Activated T-helper 17 cell treated with anti-CD3 and anti-CD28 coated beads, Interleukin-2, amount 50 U/mL, for 72 hours (primary cell): Measurements from ENCODE around the gene NDUFA8. TPM values are rescaled to one million over a fixed set of nuclear protein-coding genes. Genes with fewer than 3 reads are reported as not detected.
A peak's percentile ranks its signal among the peaks of the same experiment; 100 is the strongest.
"Not testable (repeated sequence)": the region's sequence is repeated elsewhere in the genome, so short reads cannot be mapped to it uniquely, and the experiment has no call there.

Experiments used
- ATAC-seq: fragments of 150-1000 bp; cut with Tn5 transposase; replicated peaks from 2 replicates; pipeline ENCODE4 v1.10.0; 2021; ENCODE audit warnings: mild to moderate bottlenecking, moderate library complexity
- H3K27ac Mint-ChIP-seq: one replicate; pipeline ENCODE4 v1.8.0; 2022; ENCODE audit warnings: mixed read lengths
- H3K27me3 Mint-ChIP-seq: one replicate; pipeline ENCODE4 v1.8.0; 2022; ENCODE audit warnings: mixed read lengths
- H3K36me3 Mint-ChIP-seq: one replicate; pipeline ENCODE4 v1.8.0; 2022; ENCODE audit warnings: low read depth, mild to moderate bottlenecking, mixed read lengths
- H3K4me1 Mint-ChIP-seq: one replicate; pipeline ENCODE4 v1.8.0; 2022; ENCODE audit warnings: mixed read lengths
- H3K4me3 Mint-ChIP-seq: one replicate; pipeline ENCODE4 v1.8.0; 2022; ENCODE audit warnings: mild to moderate bottlenecking, mixed read lengths
- H3K9me3 Mint-ChIP-seq: one replicate; pipeline ENCODE4 v1.8.0; 2022; ENCODE audit warnings: mixed read lengths
- total RNA-seq, 2 donors: library from RNA; stranded (reverse); gene quantifications; one replicate each; pipeline ENCODE4 v1.2.3, GENCODE V29; 2022

Gene NDUFA8
- total RNA-seq, 2 donors from 2014 or later: 36.8 to 59.0 TPM

- Mint-ChIP-seq H3K36me3 (peaks cover 5% of the 10 kb centered on the region), H3K27ac (peak overlapping the region; percentile 37), H3K4me3 (peak overlapping the region; percentile 55), H3K4me1 (peaks cover 11% of the 10 kb centered on the region), H3K9me3 (no peaks in the 10 kb centered on the region), H3K27me3 (peaks cover 20% of the 10 kb centered on the region)
- peak; percentile 85 for ATAC-seq
Measured at GRCh38 chr9:122125158-122125508, 34.4 kb downstream of the NDUFA8 start.

DNA sequence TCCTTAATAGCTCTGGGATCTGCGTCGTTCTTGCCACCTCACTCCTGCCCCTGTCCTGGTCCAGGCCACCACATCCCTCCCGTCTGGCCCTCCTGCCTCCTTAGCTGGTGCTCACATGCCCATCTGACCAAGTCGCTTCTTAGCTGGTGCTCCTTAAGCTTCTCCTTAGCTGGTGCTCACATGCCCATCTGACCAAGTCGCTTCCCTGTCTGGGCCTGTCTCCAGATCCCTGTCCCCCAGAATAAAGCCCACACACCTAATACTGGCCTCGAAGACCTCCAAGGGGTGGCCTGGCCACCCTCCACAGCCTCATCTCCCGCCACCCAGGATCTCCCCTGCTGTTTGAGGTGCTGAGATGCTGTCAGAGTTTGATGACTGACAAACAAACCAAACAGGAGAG lies 35.1 kb downstream of the NDUFA8 start:
- no peak overlapping the region for H3K4me3 Mint-ChIP-seq
- no peaks in the 10 kb centered on the region for H3K9me3 Mint-ChIP-seq
- no peak for ATAC-seq
- H3K36me3 Mint-ChIP-seq: peaks cover 5% of the 10 kb centered on the region
- peaks cover 20% of the 10 kb centered on the region for H3K27me3 Mint-ChIP-seq
- peaks cover 11% of the 10 kb centered on the region for H3K4me1 Mint-ChIP-seq
- H3K27ac Mint-ChIP-seq: peak overlapping the region; percentile 37

GRCh38 chr9:122124048-122124447 lies 35.5 kb downstream of the NDUFA8 start:
- ATAC-seq: no peak
- Mint-ChIP-seq H3K4me3 (no peak overlapping the region), H3K27me3 (peaks cover 20% of the 10 kb centered on the region), H3K9me3 (no peaks in the 10 kb centered on the region), H3K36me3 (peaks cover 5% of the 10 kb centered on the region), H3K4me1 (peaks cover 11% of the 10 kb centered on the region), H3K27ac (peak overlapping the region; percentile 37)

DNA sequence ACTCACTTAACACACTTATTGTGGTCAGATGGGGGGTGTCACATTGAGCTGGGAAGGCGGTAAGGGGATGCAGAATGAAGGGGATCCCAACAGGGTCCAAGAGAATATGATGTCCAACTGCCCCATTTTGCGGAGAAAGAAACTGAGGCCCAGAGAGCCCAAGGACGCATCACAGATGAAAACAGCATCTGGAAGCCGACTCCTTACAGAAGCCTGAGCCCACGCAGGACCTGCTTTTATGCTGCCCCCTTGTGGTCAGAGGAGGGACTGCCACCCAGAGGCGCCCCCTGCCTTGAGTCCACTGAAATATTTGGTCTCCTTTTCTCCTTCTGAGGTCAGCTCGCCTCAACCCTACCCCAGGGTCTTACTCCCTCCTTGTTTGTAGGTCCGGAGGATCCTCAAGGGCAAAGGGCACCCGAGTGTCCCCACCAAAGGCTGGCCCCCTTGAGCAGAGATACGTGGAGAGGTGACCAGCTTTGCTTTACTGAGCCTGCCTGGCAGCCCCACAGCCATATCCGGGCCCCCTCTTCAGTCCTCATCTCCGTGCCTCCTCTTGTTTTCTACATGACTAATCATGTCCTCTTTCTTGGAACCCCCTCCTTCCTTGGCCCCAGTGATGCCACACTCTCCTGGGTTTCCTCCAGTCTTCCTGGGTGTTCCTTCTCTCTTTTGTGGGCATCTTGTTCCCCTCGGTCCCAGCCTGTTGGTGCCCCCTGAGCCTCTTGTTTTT lies 36.5 kb downstream of the NDUFA8 start:
- peaks cover 11% of the 10 kb centered on the region for H3K4me1 Mint-ChIP-seq
- H3K9me3 Mint-ChIP-seq: no peaks in the 10 kb centered on the region
- H3K27me3 Mint-ChIP-seq: peaks cover 20% of the 10 kb centered on the region
- ATAC-seq: peak; percentile 59
- no peak overlapping the region for H3K27ac Mint-ChIP-seq
- peaks cover 5% of the 10 kb centered on the region for H3K36me3 Mint-ChIP-seq
- H3K4me3 Mint-ChIP-seq: no peak overlapping the region

- no peaks in the 10 kb centered on the region for H3K9me3 Mint-ChIP-seq
- H3K27ac Mint-ChIP-seq: no peak overlapping the region
- H3K4me3 Mint-ChIP-seq: no peak overlapping the region
- peaks cover 20% of the 10 kb centered on the region for H3K27me3 Mint-ChIP-seq
- no peak for ATAC-seq
- H3K36me3 Mint-ChIP-seq: peaks cover 5% of the 10 kb centered on the region
- peaks cover 11% of the 10 kb centered on the region for H3K4me1 Mint-ChIP-seq
Measured at GRCh38 chr9:122122468-122122867, 37.1 kb downstream of the NDUFA8 start.

DNA sequence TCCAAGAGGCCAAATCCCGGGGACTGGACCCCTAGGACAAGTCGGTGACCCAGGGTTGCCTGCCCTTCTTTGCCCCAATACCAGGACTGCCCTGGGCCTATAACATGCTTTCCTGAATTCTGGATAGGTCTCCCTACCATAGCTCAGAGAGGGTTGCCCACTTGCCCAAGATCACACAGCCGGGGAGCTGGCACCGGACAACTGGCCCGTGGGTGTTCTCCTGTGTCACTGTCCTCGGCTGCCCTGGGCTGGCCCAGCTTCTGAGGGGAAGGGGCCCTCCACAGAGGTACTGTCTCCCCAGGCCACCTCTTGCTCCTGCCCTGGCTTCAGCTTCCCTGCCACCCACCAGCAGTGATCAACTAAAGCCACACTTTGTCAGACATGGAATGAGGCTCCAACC lies 37.6 kb downstream of the NDUFA8 start:
- no peaks in the 10 kb centered on the region for H3K9me3 Mint-ChIP-seq
- H3K36me3 Mint-ChIP-seq: peaks cover 5% of the 10 kb centered on the region
- H3K4me1 Mint-ChIP-seq: peaks cover 11% of the 10 kb centered on the region
- H3K27ac Mint-ChIP-seq: no peak overlapping the region
- no peak for ATAC-seq
- H3K27me3 Mint-ChIP-seq: peaks cover 20% of the 10 kb centered on the region
- H3K4me3 Mint-ChIP-seq: no peak overlapping the region

DNA sequence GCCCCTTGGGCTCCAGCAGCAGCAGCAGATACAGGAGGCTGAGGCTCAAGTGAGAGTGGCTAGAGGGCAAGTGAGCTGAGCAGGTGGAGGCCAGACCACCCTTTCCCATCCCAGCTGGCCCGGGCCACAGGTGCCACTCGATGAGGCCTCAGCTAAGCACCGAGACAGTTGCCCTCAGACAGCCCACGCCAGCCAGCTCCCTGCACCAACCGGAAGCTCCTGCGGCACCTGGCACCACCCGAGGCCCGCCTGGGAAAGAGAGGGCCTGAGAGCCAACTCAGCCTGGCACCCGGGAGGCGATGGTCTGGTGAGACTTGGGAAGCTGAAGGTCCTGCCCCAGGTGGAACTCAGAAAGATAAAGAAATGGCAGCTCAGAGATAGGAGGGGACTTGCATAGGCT lies 38.2 kb downstream of the NDUFA8 start:
- Mint-ChIP-seq H3K9me3 (no peaks in the 10 kb centered on the region), H3K4me3 (no peak overlapping the region)

GRCh38 chr9:122120316-122121071 lies 39.1 kb downstream of the NDUFA8 start:
- no peaks in the 10 kb centered on the region for H3K9me3 Mint-ChIP-seq

More for the DNA sequence above, 38.2 kb downstream of the NDUFA8 start:
- H3K4me1 Mint-ChIP-seq: peaks cover 9% of the 10 kb centered on the region
- H3K27me3 Mint-ChIP-seq: peaks cover 18% of the 10 kb centered on the region
- no peak for ATAC-seq
- H3K36me3 Mint-ChIP-seq: peaks cover 5% of the 10 kb centered on the region
- no peak overlapping the region for H3K27ac Mint-ChIP-seq

DNA sequence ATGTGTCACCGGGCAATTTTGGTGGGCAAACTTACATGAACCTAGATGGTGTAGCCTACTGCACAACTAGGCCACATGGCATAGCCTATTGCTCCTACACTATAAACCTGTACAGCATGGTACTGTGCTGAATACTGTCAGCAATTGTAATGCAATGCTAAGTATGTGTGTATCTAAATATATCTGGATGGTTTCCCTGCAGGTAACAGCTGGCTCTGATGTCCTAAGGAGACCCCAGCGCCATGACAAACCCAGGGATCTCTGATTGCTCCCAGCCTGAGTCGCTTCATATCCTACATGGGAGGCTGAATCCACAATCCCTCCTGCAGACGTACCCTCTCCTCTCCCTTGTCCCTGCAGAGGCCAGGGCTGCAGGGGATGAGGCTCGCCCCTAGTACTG lies 39.9 kb downstream of the NDUFA8 start:
- H3K27me3 Mint-ChIP-seq: peaks cover 8% of the 10 kb centered on the region
- no peaks in the 10 kb centered on the region for H3K4me1 Mint-ChIP-seq
- no peaks in the 10 kb centered on the region for H3K9me3 Mint-ChIP-seq
- no peak for ATAC-seq
- no peaks in the 10 kb centered on the region for H3K36me3 Mint-ChIP-seq
- no peak overlapping the region for H3K27ac Mint-ChIP-seq
- H3K4me3 Mint-ChIP-seq: no peak overlapping the region

More at GRCh38 chr9:122120316-122121071, 39.1 kb downstream of the NDUFA8 start:
- Mint-ChIP-seq H3K27me3 (peaks cover 14% of the 10 kb centered on the region), H3K36me3 (peaks cover 5% of the 10 kb centered on the region), H3K4me1 (peaks cover 6% of the 10 kb centered on the region), H3K27ac (no peak overlapping the region), H3K4me3 (no peak overlapping the region)
- no peak for ATAC-seq

- no peak overlapping the region for H3K4me3 Mint-ChIP-seq
- H3K27me3 Mint-ChIP-seq: peaks cover 2% of the 10 kb centered on the region
- H3K4me1 Mint-ChIP-seq: no peaks in the 10 kb centered on the region
- H3K27ac Mint-ChIP-seq: no peak overlapping the region
- H3K9me3 Mint-ChIP-seq: no peaks in the 10 kb centered on the region
- no peaks in the 10 kb centered on the region for H3K36me3 Mint-ChIP-seq
- no peak for ATAC-seq
Measured at GRCh38 chr9:122119166-122119521, 40.4 kb downstream of the NDUFA8 start.

- no peaks in the 10 kb centered on the region for H3K4me1 Mint-ChIP-seq
- H3K27me3 Mint-ChIP-seq: no peaks in the 10 kb centered on the region
- no peaks in the 10 kb centered on the region for H3K36me3 Mint-ChIP-seq
- H3K27ac Mint-ChIP-seq: no peak overlapping the region
- no peaks in the 10 kb centered on the region for H3K9me3 Mint-ChIP-seq
- ATAC-seq: no peak
- no peak overlapping the region for H3K4me3 Mint-ChIP-seq
Measured at GRCh38 chr9:122118343-122119165, 41.0 kb downstream of the NDUFA8 start.

DNA sequence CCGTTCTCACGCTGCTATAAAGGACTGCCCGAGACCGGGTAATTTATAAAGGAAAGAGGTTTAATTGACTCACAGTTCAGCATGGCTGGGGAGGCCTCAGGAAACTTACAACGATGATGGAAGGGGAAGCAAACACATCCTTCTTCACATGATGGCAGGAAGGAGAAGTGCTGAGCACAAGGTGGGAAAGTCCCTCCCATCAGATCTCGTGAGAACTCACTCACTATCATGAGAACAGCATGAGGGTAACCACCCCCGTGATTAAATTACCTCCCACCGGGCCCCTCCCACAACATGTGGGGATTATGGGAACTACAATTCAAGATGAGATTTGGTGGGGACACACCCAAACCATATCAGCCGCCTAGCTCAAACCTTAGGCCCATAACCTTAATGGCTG lies 42.3 kb downstream of the NDUFA8 start:
- H3K27me3 Mint-ChIP-seq, H3K4me3 Mint-ChIP-seq, H3K36me3 Mint-ChIP-seq, H3K9me3 Mint-ChIP-seq, H3K4me1 Mint-ChIP-seq, H3K27ac Mint-ChIP-seq, ATAC-seq: not testable (repeated sequence)

- H3K4me1 Mint-ChIP-seq: no peaks in the 10 kb centered on the region
- H3K4me3 Mint-ChIP-seq: no peak overlapping the region
- no peaks in the 10 kb centered on the region for H3K27me3 Mint-ChIP-seq
- ATAC-seq: no peak
- H3K27ac Mint-ChIP-seq: no peak overlapping the region
- H3K9me3 Mint-ChIP-seq: no peaks in the 10 kb centered on the region
- H3K36me3 Mint-ChIP-seq: no peaks in the 10 kb centered on the region
Measured at GRCh38 chr9:122116448-122117173, 43.0 kb downstream of the NDUFA8 start.

DNA sequence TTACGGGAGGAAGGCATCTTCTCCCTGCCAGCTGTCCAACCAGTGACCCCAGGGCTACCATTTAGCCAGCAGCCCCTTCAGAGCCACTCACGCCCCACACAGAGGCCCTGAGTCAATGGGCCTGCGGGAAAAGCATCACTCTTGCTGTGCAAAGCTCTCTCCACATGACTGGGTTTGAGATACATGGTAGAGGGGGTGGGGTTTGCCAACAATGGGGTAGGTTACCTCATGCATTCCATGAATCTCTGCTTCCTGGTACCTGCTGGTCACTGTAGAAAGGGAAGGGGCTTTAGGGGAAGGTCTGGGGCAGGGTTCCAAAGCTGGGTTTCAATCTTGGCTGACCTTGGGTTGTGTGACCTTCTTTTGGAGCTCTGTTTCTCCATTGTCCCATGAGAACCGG lies 43.5 kb downstream of the NDUFA8 start:
- Mint-ChIP-seq H3K36me3 (no peaks in the 10 kb centered on the region), H3K4me3 (no peak overlapping the region), H3K27ac (no peak overlapping the region), H3K27me3 (no peaks in the 10 kb centered on the region), H3K4me1 (no peaks in the 10 kb centered on the region), H3K9me3 (no peaks in the 10 kb centered on the region)
- no peak for ATAC-seq
